HCT116 (cell line): ENCODE measurements around the gene CALHM3. TPM values are rescaled to one million over a fixed set of nuclear protein-coding genes. Genes with fewer than 3 reads are reported as not detected.
"Not testable (repeated sequence)": the region's sequence is repeated elsewhere in the genome, so short reads cannot be mapped to it uniquely, and the experiment has no call there.

ENCODE experiments used
- ATAC-seq: fragments of 200-7000 bp; cut with Tn5 transposase; 2 replicates; pipeline ENCODE4 v1.9.1; 2020; ENCODE audit warnings: mild to moderate bottlenecking, moderate library complexity
- BruUV-seq: library from RNA; stranded (reverse); fragments of 400-500 nt; replicated peaks from 2 replicates; lab custom pipeline; 2021; lab: Mats Ljungman, UMichigan
- CTCF ChIA-PET: fragments of 300-600 bp; sonication (Branson Sonifier 250); formaldehyde crosslinking; loops from one replicate; lab custom pipeline; 2021; ENCODE audit warnings: antibody characterized with exemption; lab: Charles Lee
- POLR2A ChIA-PET: fragments of 300-600, 350-600 bp; sonication (Branson Sonifier 250); formaldehyde crosslinking; loops from one replicate; lab custom pipeline; 2021; ENCODE audit warnings: antibody characterized with exemption; lab: Charles Lee
- RAD21 ChIA-PET, 2 experiments: fragments of 300-600 bp; sonication (Branson Sonifier 250); formaldehyde crosslinking; loops; one replicate each; lab custom pipeline; 2023; ENCODE audit warnings: low total read pairs in 2 of 2; ENCODE audit not compliant: uncharacterized antibody in 2 of 2, unreplicated experiment in 2 of 2, low non-redundant PET in 1 of 2; lab: Charles Lee
- DNase-seq: peaks from one replicate; pipeline ENCODE4 v3.0.0-alpha.2; 2010; ENCODE audit warnings: low read depth, low spot score
- H2AFZ ChIP-seq: fragments of 200-600 bp; shearing (Covaris generic), sonication (generic); 2 replicates; pipeline ENCODE4 v1.6.1; 2017; ENCODE audit warnings: low read depth, mixed run types, mixed read lengths, antibody characterized with exemption, low read length; ENCODE audit not compliant: poor library complexity, severe bottlenecking
- H3K27ac ChIP-seq: 2 replicates; pipeline ENCODE4 v1.5.1; 2012; ENCODE audit warnings: low read depth, low read length
- H3K27me3 ChIP-seq: fragments of 200-600 bp; sonication (generic); 2 replicates; pipeline ENCODE4 v1.6.1; 2016; ENCODE audit warnings: mixed run types, low read length, mixed read lengths; ENCODE audit not compliant: insufficient read depth
- H3K36me3 ChIP-seq, 2 experiments: fragments of 200-500 bp in 1 of 2; fragments of 200-600 bp in 1 of 2; sonication (Bioruptor generic) in 1 of 2; sonication (generic) in 1 of 2; 2 replicates each; pipeline versions ENCODE4 v1.5.1 to v1.6.1; 2014 to 2016; ENCODE audit warnings: low read length in 2 of 2, inconsistent platforms in 1 of 2, mixed read lengths in 1 of 2, mixed run types in 1 of 2; ENCODE audit not compliant: insufficient read depth in 2 of 2, control insufficient read depth in 1 of 2
- H3K4me1 ChIP-seq, 2 experiments: fragments of 200-600 bp in 1 of 2; sonication (generic) in 1 of 2; 2 replicates each; pipeline versions ENCODE4 v1.5.1 to v1.6.1; 2012 to 2017; ENCODE audit warnings: low read length in 2 of 2, inconsistent platforms in 1 of 2, mild to moderate bottlenecking in 1 of 2, mixed read lengths in 1 of 2, mixed run types in 1 of 2, moderate library complexity in 1 of 2; ENCODE audit not compliant: insufficient read depth in 2 of 2, control insufficient read depth in 1 of 2
- H3K4me2 ChIP-seq: fragments of 200-600 bp; sonication (generic); 2 replicates; pipeline ENCODE4 v1.6.1; 2017; ENCODE audit warnings: mixed run types, low read length, mixed read lengths
- H3K4me3 ChIP-seq, 2 experiments: fragments of 200-600 bp in 1 of 2; sonication (generic) in 1 of 2; replicated peaks in 1 of 2; 2 replicates each; pipeline ENCODE4 v1.5.1; 2011 to 2016; ENCODE audit warnings: low read length in 2 of 2, control low read depth in 1 of 2, low read depth in 1 of 2, mild to moderate bottlenecking in 1 of 2, mixed read lengths in 1 of 2, mixed run types in 1 of 2
- H3K79me2 ChIP-seq: fragments of 200-600 bp; sonication (generic); 2 replicates; pipeline ENCODE4 v1.6.1; 2017; ENCODE audit warnings: mild to moderate bottlenecking, mixed run types, low read length, moderate library complexity, mixed read lengths; ENCODE audit not compliant: insufficient read depth
- H3K9ac ChIP-seq: fragments of 200-600 bp; sonication (generic); 2 replicates; pipeline ENCODE4 v1.6.1; 2016; ENCODE audit warnings: low read length, mixed read lengths
- H3K9me2 ChIP-seq: fragments of 200-600 bp; sonication (generic), shearing (Covaris generic); 2 replicates; pipeline ENCODE4 v1.6.1; 2017; ENCODE audit warnings: mixed run types, mild to moderate bottlenecking, moderate library complexity; ENCODE audit not compliant: insufficient read depth
- H3K9me3 ChIP-seq, 2 experiments: fragments of 200-500 bp in 1 of 2; fragments of 200-600 bp in 1 of 2; sonication (Bioruptor generic) in 1 of 2; sonication (generic) in 1 of 2; 2 replicates each; pipeline ENCODE4 v1.6.1; 2014 to 2017; ENCODE audit warnings: low read length in 2 of 2, mixed read lengths in 2 of 2, inconsistent platforms in 1 of 2, low read depth in 1 of 2, mild to moderate bottlenecking in 1 of 2, mixed run types in 1 of 2, moderate library complexity in 1 of 2; ENCODE audit not compliant: control insufficient read depth in 1 of 2, insufficient read depth in 1 of 2
- H4K20me1 ChIP-seq: fragments of 200-600 bp; sonication (generic), shearing (Covaris generic); 2 replicates; pipeline ENCODE4 v1.6.1; 2017; ENCODE audit warnings: mixed run types, mild to moderate bottlenecking, moderate library complexity; ENCODE audit not compliant: insufficient read depth
- CTCF ChIP-seq, 3 experiments: fragments of 200-600 bp in 1 of 3; sonication (generic) in 1 of 3; IDR thresholded peaks in 2 of 3; conservative IDR thresholded peaks in 1 of 3; 2 replicates each; pipeline ENCODE4 v1.5.1; 2012 to 2017; ENCODE audit warnings: low read depth in 2 of 3, low read length in 2 of 3, antibody characterized with exemption in 1 of 3, borderline replicate concordance in 1 of 3, control low read depth in 1 of 3, mild to moderate bottlenecking in 1 of 3, mixed read lengths in 1 of 3, mixed run types in 1 of 3, moderate library complexity in 1 of 3; ENCODE audit not compliant: insufficient read depth in 1 of 3
- EGR1 ChIP-seq: IDR thresholded peaks from 2 replicates; pipeline ENCODE4 v1.6.1; 2012; ENCODE audit warnings: low read depth
- EZH2 ChIP-seq: fragments of 200-600 bp; sonication (generic); IDR thresholded peaks from 2 replicates; pipeline ENCODE4 v1.6.1; 2017; ENCODE audit warnings: antibody characterized with exemption, mixed run types
- FOSL1 ChIP-seq: IDR thresholded peaks from 2 replicates; pipeline ENCODE4 v1.6.1; 2012; ENCODE audit warnings: low read depth
- JUND ChIP-seq: IDR thresholded peaks from 2 replicates; pipeline ENCODE4 v1.6.1; 2012
- MAX ChIP-seq: IDR thresholded peaks from 2 replicates; pipeline ENCODE4 v1.6.1; 2012
- POLR2A ChIP-seq: IDR thresholded peaks from 2 replicates; pipeline ENCODE4 v1.7.0; 2011; ENCODE audit warnings: borderline replicate concordance; ENCODE audit not compliant: insufficient read depth, insufficient read length; ENCODE audit errors: extremely low read depth
- POLR2AphosphoS5 ChIP-seq: IDR thresholded peaks from 2 replicates; pipeline ENCODE4 v1.6.1; 2011; ENCODE audit warnings: mild to moderate bottlenecking, low read depth, low read length, moderate library complexity
- RAD21 ChIP-seq: IDR thresholded peaks from 2 replicates; pipeline ENCODE4 v1.6.1; 2012; ENCODE audit warnings: low read depth, mild to moderate bottlenecking
- YY1 ChIP-seq: IDR thresholded peaks from 2 replicates; pipeline ENCODE4 v1.6.1; 2011; ENCODE audit warnings: low read length, low read depth, moderate library complexity, mild to moderate bottlenecking; ENCODE audit not compliant: insufficient replicate concordance; ENCODE audit errors: extremely low read depth
- intact Hi-C: fragments of 100-400 bp; cut with micrococcal nuclease; formaldehyde crosslinking; loops from 2 replicates; pipeline ENCODE4 v1.10.0; 2022
- total RNA-seq: library from RNA; stranded (reverse); gene quantifications from one replicate; pipeline ENCODE4 v1.2.1, GENCODE V29; 2021; ENCODE audit not compliant: unreplicated experiment

Gene CALHM3
- total RNA-seq, 1 experiment from 2014 or later: 0.49 TPM

- DNase-seq (no peak), ATAC-seq (no peak)
- BruUV-seq: no TSS peak
- H3K27ac ChIP-seq: no peak overlapping the region
- POLR2A ChIA-PET: no interaction called here
- CTCF ChIA-PET: no interaction called here
- no peak for TF ChIP-seq YY1
- no peak for TF ChIP-seq EGR1
- TF ChIP-seq MAX: no peak
- no peak for TF ChIP-seq POLR2AphosphoS5
- TF ChIP-seq POLR2A: no peak
- TF ChIP-seq CTCF (IDR thresholded peaks at IDR 0.05 in 2 of 3, conservative IDR thresholded peaks at IDR 0.05 in 1 of 3; ENCODE audit: borderline replicate concordance in 1 of 3, insufficient read depth in 1 of 3, low read depth in 2 of 3, low read length in 2 of 3): no peak
- H3K4me2 ChIP-seq: peak overlapping the region; percentile 46
- H3K4me3 ChIP-seq: no peak overlapping the region
- no peaks in the 10 kb centered on the region for H3K36me3 ChIP-seq
- no peaks in the 10 kb centered on the region for H3K79me2 ChIP-seq
- no peaks in the 10 kb centered on the region for H3K27me3 ChIP-seq
- peaks cover 10 to 45% of the 10 kb centered on the region in 2 experiments for H3K4me1 ChIP-seq
- RAD21 ChIA-PET: no interaction called here
- no peaks in the 10 kb centered on the region; the same call in 1 of the 2 replicates for H3K9me2 ChIP-seq
- no peaks in the 10 kb centered on the region for H3K9me3 ChIP-seq
- 0 out of 2 replicates have a peak overlapping the region, but pooled peaks have one; percentile 4 for H3K9ac ChIP-seq
- peak overlapping the region; percentile 94 for H2AFZ ChIP-seq
- intact Hi-C loops: no loop called here
- no peaks in the 10 kb centered on the region for H4K20me1 ChIP-seq
These were observed 46.9 kb upstream of the CALHM3 start for GRCh38 chr10:103525901-103526300.

GRCh38 chr10:103523683-103524082 is 44.6 kb upstream of the CALHM3 start:
- Histone ChIP-seq H3K4me1 (peaks cover 10 to 33% of the 10 kb centered on the region in 2 experiments), H3K9ac (no peak overlapping the region), H3K9me2 (no peaks in the 10 kb centered on the region; the same call in 1 of the 2 replicates), H3K9me3 (no peaks in the 10 kb centered on the region), H3K36me3 (no peaks in the 10 kb centered on the region), H2AFZ (peak overlapping the region; percentile 91), H3K27me3 (no peaks in the 10 kb centered on the region), H3K4me3 (no peak overlapping the region), H4K20me1 (no peaks in the 10 kb centered on the region), H3K79me2 (no peaks in the 10 kb centered on the region), H3K4me2 (no peak overlapping the region), H3K27ac (no peak overlapping the region)
- TF ChIP-seq POLR2A: no peak
- TF ChIP-seq YY1: no peak
- TF ChIP-seq EZH2: no peak
- TF ChIP-seq RAD21: no peak
- TF ChIP-seq FOSL1: no peak
- no peak for TF ChIP-seq MAX
- no peak for TF ChIP-seq JUND
- CTCF ChIA-PET: interaction anchor here (0.7 kb wide), 1 partner anchor 82 kb away, joined by 3 read pairs; no protein-coding TSS in a partner anchor
- intact Hi-C loops: no loop called here
- ATAC-seq: no peak
- DNase-seq: no peak
- POLR2A ChIA-PET: interaction anchor here (0.8 kb wide), 1 partner anchor 24 kb away, joined by 3 read pairs; no protein-coding TSS in a partner anchor
- RAD21 ChIA-PET: no interaction called here
- no TSS peak for BruUV-seq

- H4K20me1 ChIP-seq, H3K36me3 ChIP-seq, H3K9me3 ChIP-seq, ATAC-seq, intact Hi-C loops, H2AFZ ChIP-seq, RAD21 ChIA-PET, H3K4me3 ChIP-seq, CTCF ChIA-PET, H3K27ac ChIP-seq, H3K9me2 ChIP-seq, H3K27me3 ChIP-seq, BruUV-seq, POLR2A ChIA-PET, H3K9ac ChIP-seq, H3K79me2 ChIP-seq, DNase-seq, H3K4me2 ChIP-seq: not testable (repeated sequence)
- peaks cover 2 to 25% of the 10 kb centered on the region in 2 experiments for H3K4me1 ChIP-seq
These were observed 43.0 kb upstream of the CALHM3 start for GRCh38 chr10:103522006-103522405.
